ENCODE results near the gene FGFRL1.
A peak's percentile ranks its signal among the peaks of the same experiment; 100 is the strongest.

FGFRL1 gene

GRCh38 chr4:1002131-1002630, 9.2 kb upstream of the FGFRL1 start:
- no peak for TF ChIP-seq CTCF (IDR thresholded peaks at IDR 0.05; ENCODE audit: low read length, missing control alignments)

GRCh38 chr4:1002631-1003251, 8.7 kb upstream of the FGFRL1 start:
- TF ChIP-seq CTCF (IDR thresholded peaks at IDR 0.05; ENCODE audit: low read length, missing control alignments): no peak
- no peak overlapping the region for H3K4me3 ChIP-seq (replicated peaks; ENCODE audit: low read depth, low read length)
- no peak for DNase-seq (ENCODE audit: low read depth)

More at GRCh38 chr4:1002131-1002630, 9.2 kb upstream of the FGFRL1 start:
- H3K4me3 ChIP-seq (replicated peaks; ENCODE audit: low read depth, low read length): no peak overlapping the region
- DNase-seq (ENCODE audit: low read depth): peak; percentile 39

- no peak for TF ChIP-seq CTCF (IDR thresholded peaks at IDR 0.05; ENCODE audit: low read length, missing control alignments)
- no peak overlapping the region for H3K4me3 ChIP-seq (replicated peaks; ENCODE audit: low read depth, low read length)
- DNase-seq (ENCODE audit: low read depth): no peak
Observed at GRCh38 chr4:1003271-1004070, 8.0 kb upstream of the FGFRL1 start.

GRCh38 chr4:1004071-1004418, 7.4 kb upstream of the FGFRL1 start:
- no peak for TF ChIP-seq CTCF (IDR thresholded peaks at IDR 0.05; ENCODE audit: low read length, missing control alignments)
- H3K4me3 ChIP-seq (replicated peaks; ENCODE audit: low read depth, low read length): no peak overlapping the region
- no peak for DNase-seq (ENCODE audit: low read depth)

GRCh38 chr4:1004557-1005485, 6.6 kb upstream of the FGFRL1 start:
- no peak for TF ChIP-seq CTCF (IDR thresholded peaks at IDR 0.05; ENCODE audit: low read length, missing control alignments)
- no peak overlapping the region for H3K4me3 ChIP-seq (replicated peaks; ENCODE audit: low read depth, low read length)
- DNase-seq (ENCODE audit: low read depth): no peak

GRCh38 chr4:1006856-1007255, 4.6 kb upstream of the FGFRL1 start:
- DNase-seq (ENCODE audit: low read depth): no peak
- TF ChIP-seq CTCF (IDR thresholded peaks at IDR 0.05; ENCODE audit: low read length, missing control alignments): no peak
- H3K4me3 ChIP-seq (replicated peaks; ENCODE audit: low read depth, low read length): no peak overlapping the region

Measured in fibroblast of pulmonary artery (primary cell).